Neural cell (in vitro differentiated cells): ENCODE data around the gene C4BPB. TPM values are rescaled to one million over a fixed set of nuclear protein-coding genes. Genes with fewer than 3 reads are reported as not detected.

Experiments used
- H2AFZ ChIP-seq: fragments of 200-600, 300-800 bp; sonication (generic), shearing (Covaris generic); 2 replicates; pipeline ENCODE4 v1.6.0; 2014; ENCODE audit warnings: low read depth, mild to moderate bottlenecking, antibody characterized with exemption, low read length, moderate library complexity
- H3F3A ChIP-seq: fragments of 200-600 bp; shearing (Covaris generic); 2 replicates; pipeline ENCODE4 v1.6.1; 2016; ENCODE audit warnings: mild to moderate bottlenecking, moderate library complexity, mixed read lengths, antibody characterized with exemption, low read length; ENCODE audit not compliant: insufficient read depth, poor library complexity, severe bottlenecking
- H3K27ac ChIP-seq: fragments of 200-600, 300-800 bp; sonication (generic), shearing (Covaris generic); 2 replicates; pipeline ENCODE4 v1.5.1; 2014; ENCODE audit warnings: mild to moderate bottlenecking, low read length, moderate library complexity
- H3K27me3 ChIP-seq: fragments of 300-800, 200-600 bp; sonication (generic), shearing (Covaris generic); 2 replicates; pipeline ENCODE4 v1.6.0; 2014; ENCODE audit warnings: mild to moderate bottlenecking, low read depth, low read length, moderate library complexity; ENCODE audit not compliant: insufficient read depth
- H3K36me3 ChIP-seq: fragments of 300-800, 200-600 bp; sonication (generic), shearing (Covaris generic); 2 replicates; pipeline ENCODE4 v1.5.1; 2014; ENCODE audit warnings: mild to moderate bottlenecking, antibody characterized with exemption, low read length, moderate library complexity; ENCODE audit not compliant: insufficient read depth
- H3K4me2 ChIP-seq: fragments of 300-800, 200-600 bp; sonication (generic), shearing (Covaris generic); 2 replicates; pipeline ENCODE4 v1.6.0; 2014; ENCODE audit warnings: mild to moderate bottlenecking, low read length
- H3K4me3 ChIP-seq: fragments of 300-800, 200-600 bp; sonication (generic), shearing (Covaris generic); 2 replicates; pipeline ENCODE4 v1.5.1; 2014; ENCODE audit warnings: mild to moderate bottlenecking, low read length, moderate library complexity
- H3K79me2 ChIP-seq: fragments of 200-600 bp; shearing (Covaris generic); replicated peaks from 2 replicates; pipeline ENCODE4 v1.6.0; 2014; ENCODE audit warnings: mild to moderate bottlenecking, low read length, moderate library complexity; ENCODE audit not compliant: insufficient read depth
- H3K9ac ChIP-seq: fragments of 300-800, 200-600 bp; sonication (generic), shearing (Covaris generic); 2 replicates; pipeline ENCODE4 v1.6.1; 2016; ENCODE audit warnings: mild to moderate bottlenecking, low read length, mixed read lengths
- H3K9me2 ChIP-seq: fragments of 200-600 bp; shearing (Covaris generic); 2 replicates; pipeline ENCODE4 v1.6.1; 2016; ENCODE audit warnings: mild to moderate bottlenecking, low read length, mixed read lengths; ENCODE audit not compliant: insufficient read depth
- H3K9me3 ChIP-seq: fragments of 200-600, 300-800 bp; sonication (generic), shearing (Covaris generic); 2 replicates; pipeline ENCODE4 v1.6.1; 2016; ENCODE audit warnings: mild to moderate bottlenecking, mixed run types, low read length, moderate library complexity, mixed read lengths
- H4K20me1 ChIP-seq: fragments of 200-600 bp; shearing (Covaris generic); 2 replicates; pipeline ENCODE4 v1.6.1; 2016; ENCODE audit warnings: mild to moderate bottlenecking, mixed run types; ENCODE audit not compliant: insufficient read depth
- CTCF ChIP-seq: fragments of 450-650 bp; IDR thresholded peaks from 2 replicates; pipeline ENCODE4 v1.5.1; 2014; ENCODE audit warnings: antibody characterized with exemption, mild to moderate bottlenecking, moderate library complexity; ENCODE audit not compliant: poor library complexity, severe bottlenecking
- EP300 ChIP-seq: fragments of 450-650 bp; conservative IDR thresholded peaks from 2 replicates; pipeline ENCODE4 v1.6.1; 2014; ENCODE audit warnings: antibody characterized with exemption, mild to moderate bottlenecking, moderate library complexity; ENCODE audit not compliant: poor library complexity, severe bottlenecking
- EZH2 ChIP-seq: fragments of 200-600, 300-800 bp; shearing (Covaris generic), sonication (generic); IDR thresholded peaks from 2 replicates; pipeline ENCODE4 v1.6.1; 2014; ENCODE audit warnings: antibody characterized with exemption, low read length, borderline replicate concordance, mild to moderate bottlenecking; ENCODE audit not compliant: insufficient read depth, poor library complexity, severe bottlenecking
- MXI1 ChIP-seq: fragments of 450-650 bp; conservative IDR thresholded peaks from 2 replicates; pipeline ENCODE4 v1.6.1; 2014; ENCODE audit warnings: antibody characterized with exemption, mild to moderate bottlenecking; ENCODE audit not compliant: poor library complexity, severe bottlenecking
- POLR2AphosphoS5 ChIP-seq: IDR thresholded peaks from 2 replicates; pipeline ENCODE4 v1.6.1; 2012
- RAD21 ChIP-seq: fragments of 450-650 bp; conservative IDR thresholded peaks from 2 replicates; pipeline ENCODE4 v1.6.1; 2014; ENCODE audit warnings: antibody characterized with exemption, mild to moderate bottlenecking, moderate library complexity
- REST ChIP-seq: IDR thresholded peaks from 2 replicates; pipeline ENCODE4 v1.6.1; 2012; ENCODE audit warnings: borderline replicate concordance
- SMC3 ChIP-seq: fragments of 450-650 bp; conservative IDR thresholded peaks from 2 replicates; pipeline ENCODE4 v1.6.1; 2014; ENCODE audit warnings: antibody characterized with exemption, mild to moderate bottlenecking, moderate library complexity; ENCODE audit not compliant: poor library complexity
- TAF1 ChIP-seq: IDR thresholded peaks from 2 replicates; pipeline ENCODE4 v1.6.1; 2012; ENCODE audit warnings: low read depth
- polyA plus RNA-seq: library from polyadenylated mRNA; depleted of rRNA; stranded (reverse); fragments of >200 nt; gene quantifications from 2 replicates; pipeline ENCODE4 v1.2.3, GENCODE V29; 2014

C4BPB gene
- polyA plus RNA-seq, 1 donor from 2014 or later: not detected

- Histone ChIP-seq H3K9me3 (no peaks in the 10 kb centered on the region), H3K36me3 (no peaks in the 10 kb centered on the region), H3K4me2 (no peak overlapping the region), H4K20me1 (no peaks in the 10 kb centered on the region), H3K9ac (no peak overlapping the region), H3F3A (no peaks in the 10 kb centered on the region), H3K4me3 (no peak overlapping the region), H3K79me2 (no peaks in the 10 kb centered on the region), H3K27me3 (no peaks in the 10 kb centered on the region), H3K9me2 (no peaks in the 10 kb centered on the region), H3K27ac (no peak overlapping the region), H2AFZ (no peak overlapping the region)
- TF ChIP-seq TAF1 (no peak), RAD21 (no peak), CTCF (no peak), MXI1 (no peak), REST (no peak), EZH2 (no peak), POLR2AphosphoS5 (no peak)
Observed at GRCh38 chr1:207058878-207059867, 29.5 kb upstream of the C4BPB start.

GRCh38 chr1:207059881-207060280 lies 28.8 kb upstream of the C4BPB start:
- Histone ChIP-seq H3K9ac (no peak overlapping the region), H3K27ac (no peak overlapping the region)

More at GRCh38 chr1:207059881-207060280, 28.8 kb upstream of the C4BPB start:
- no peaks in the 10 kb centered on the region for H3F3A ChIP-seq
- H3K4me2 ChIP-seq: no peak overlapping the region
- TF ChIP-seq RAD21 (no peak), REST (no peak), MXI1 (no peak), TAF1 (no peak), SMC3 (no peak), EZH2 (no peak), POLR2AphosphoS5 (no peak), EP300 (no peak), CTCF (no peak)
- H3K36me3 ChIP-seq: no peaks in the 10 kb centered on the region
- no peaks in the 10 kb centered on the region for H3K9me2 ChIP-seq
- no peak overlapping the region for H3K4me3 ChIP-seq
- no peaks in the 10 kb centered on the region for H3K9me3 ChIP-seq
- no peaks in the 10 kb centered on the region for H3K79me2 ChIP-seq
- no peaks in the 10 kb centered on the region for H4K20me1 ChIP-seq
- no peak overlapping the region for H2AFZ ChIP-seq
- H3K27me3 ChIP-seq: no peaks in the 10 kb centered on the region
